Peyer's patch (tissue), 4 donors: ENCODE results near the gene LMO2.

Source experiments
- CTCF ChIP-seq, 6 experiments: fragments of 450-650 bp in 4 of 6; fragments of 200-600 bp in 2 of 6; sonication (generic) in 1 of 6; IDR thresholded peaks; one replicate each; pipeline ENCODE4 v1.5.1; 2017 to 2019; ENCODE audit warnings: antibody characterized with exemption in 6 of 6, mild to moderate bottlenecking in 3 of 6, moderate library complexity in 1 of 6
- POLR2A ChIP-seq, 2 donors: fragments of 450-650 bp; IDR thresholded peaks; one replicate each; pipeline ENCODE4 v1.5.1; 2017; ENCODE audit warnings: antibody characterized with exemption in 2 of 2, mild to moderate bottlenecking in 2 of 2, moderate library complexity in 2 of 2

- TF ChIP-seq POLR2A (IDR thresholded peaks at IDR 0.05): no peak
- no peak for TF ChIP-seq CTCF (IDR thresholded peaks at IDR 0.05)
Observed at GRCh38 chr11:33899400-33900037, 7.6 kb upstream of the LMO2 start.
